ENCODE data around the gene HTR4.

HTR4 gene

GRCh38 chr5:148660346-148660660 lies 6.0 kb upstream of the HTR4 start:
- TF ChIP-seq SUZ12 (IDR thresholded peaks at IDR 0.05; ENCODE audit: extremely low read depth, insufficient read depth, insufficient read length) (no peak), YY1 (IDR thresholded peaks at IDR 0.05; ENCODE audit: insufficient read depth, insufficient read length) (no peak), ZNF274 (IDR thresholded peaks at IDR 0.05; ENCODE audit: low read depth, low read length) (no peak)
- H3K36me3 ChIP-seq (ENCODE audit: insufficient read depth, insufficient read length, low read length): no peaks in the 10 kb centered on the region
- DNase-seq (ENCODE audit: low read depth, low spot score): no peak

GRCh38 chr5:148659641-148660345 lies 5.5 kb upstream of the HTR4 start:
- peaks cover 21% of the 10 kb centered on the region for H3K27me3 ChIP-seq (ENCODE audit: insufficient read depth, insufficient read length)

More at GRCh38 chr5:148660346-148660660, 6.0 kb upstream of the HTR4 start:
- Histone ChIP-seq H3K27me3 (ENCODE audit: insufficient read depth, insufficient read length) (peaks cover 16% of the 10 kb centered on the region), H3K9ac (ENCODE audit: insufficient read length, low read depth) (no peak overlapping the region), H3K4me3 (ENCODE audit: insufficient read length, low read depth) (no peak overlapping the region), H3K4me1 (ENCODE audit: insufficient read depth, insufficient read length) (no peaks in the 10 kb centered on the region), H3K9me3 (ENCODE audit: insufficient read depth, low read length) (no peaks in the 10 kb centered on the region)

GRCh38 chr5:148653291-148653835 lies 964 bp downstream of the HTR4 start:
- TF ChIP-seq YY1 (IDR thresholded peaks at IDR 0.05; ENCODE audit: insufficient read depth, insufficient read length) (no peak), ZNF274 (IDR thresholded peaks at IDR 0.05; ENCODE audit: low read depth, low read length) (no peak), SUZ12 (IDR thresholded peaks at IDR 0.05; ENCODE audit: extremely low read depth, insufficient read depth, insufficient read length) (peak; percentile 12)
- Histone ChIP-seq H3K9me3 (ENCODE audit: insufficient read depth, low read length) (no peaks in the 10 kb centered on the region), H3K9ac (ENCODE audit: insufficient read length, low read depth) (no peak overlapping the region), H3K4me3 (ENCODE audit: insufficient read length, low read depth) (no peak overlapping the region), H3K36me3 (ENCODE audit: insufficient read depth, insufficient read length, low read length) (no peaks in the 10 kb centered on the region), H3K27me3 (ENCODE audit: insufficient read depth, insufficient read length) (peaks cover 52% of the 10 kb centered on the region), H3K4me1 (ENCODE audit: insufficient read depth, insufficient read length) (no peaks in the 10 kb centered on the region)
- no peak for DNase-seq (ENCODE audit: low read depth, low spot score)

More at GRCh38 chr5:148659641-148660345, 5.5 kb upstream of the HTR4 start:
- no peak for TF ChIP-seq SUZ12 (IDR thresholded peaks at IDR 0.05; ENCODE audit: extremely low read depth, insufficient read depth, insufficient read length)
- no peak for TF ChIP-seq YY1 (IDR thresholded peaks at IDR 0.05; ENCODE audit: insufficient read depth, insufficient read length)
- no peak for TF ChIP-seq ZNF274 (IDR thresholded peaks at IDR 0.05; ENCODE audit: low read depth, low read length)
- Histone ChIP-seq H3K4me1 (ENCODE audit: insufficient read depth, insufficient read length) (no peaks in the 10 kb centered on the region), H3K9me3 (ENCODE audit: insufficient read depth, low read length) (no peaks in the 10 kb centered on the region), H3K9ac (ENCODE audit: insufficient read length, low read depth) (no peak overlapping the region), H3K36me3 (ENCODE audit: insufficient read depth, insufficient read length, low read length) (no peaks in the 10 kb centered on the region), H3K4me3 (ENCODE audit: insufficient read length, low read depth) (no peak overlapping the region)
- DNase-seq (ENCODE audit: low read depth, low spot score): no peak

DNA sequence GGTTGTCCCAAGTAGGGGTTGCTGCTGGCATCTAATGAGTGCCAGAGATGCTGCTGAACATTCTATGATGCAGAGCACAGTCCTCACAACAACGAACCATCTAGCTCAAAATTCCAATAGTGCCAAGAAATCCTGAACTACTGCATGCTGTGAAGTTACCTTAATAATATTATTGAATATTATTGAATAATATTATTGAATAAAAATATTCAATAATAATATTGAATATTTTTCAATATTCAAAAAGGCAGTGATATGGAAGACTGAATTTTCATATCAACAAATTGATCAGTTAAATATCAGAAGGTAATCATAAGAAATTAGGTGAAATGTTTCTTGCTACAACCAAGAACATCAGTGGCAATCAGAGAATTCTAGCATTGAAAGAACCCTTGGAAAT lies 2.8 kb downstream of the HTR4 start:
- no peak for TF ChIP-seq ZNF274 (IDR thresholded peaks at IDR 0.05; ENCODE audit: low read depth, low read length)
- TF ChIP-seq YY1 (IDR thresholded peaks at IDR 0.05; ENCODE audit: insufficient read depth, insufficient read length): no peak
- TF ChIP-seq SUZ12 (IDR thresholded peaks at IDR 0.05; ENCODE audit: extremely low read depth, insufficient read depth, insufficient read length): no peak
- H3K4me3 ChIP-seq (ENCODE audit: insufficient read length, low read depth): no peak overlapping the region
- no peak for DNase-seq (ENCODE audit: low read depth, low spot score)
- H3K9me3 ChIP-seq (ENCODE audit: insufficient read depth, low read length): no peaks in the 10 kb centered on the region
- H3K36me3 ChIP-seq (ENCODE audit: insufficient read depth, insufficient read length, low read length): no peaks in the 10 kb centered on the region
- H3K4me1 ChIP-seq (ENCODE audit: insufficient read depth, insufficient read length): no peaks in the 10 kb centered on the region
- peaks cover 47% of the 10 kb centered on the region for H3K27me3 ChIP-seq (ENCODE audit: insufficient read depth, insufficient read length)
- no peak overlapping the region for H3K9ac ChIP-seq (ENCODE audit: insufficient read length, low read depth)

- Histone ChIP-seq H3K36me3 (ENCODE audit: insufficient read depth, insufficient read length, low read length) (no peaks in the 10 kb centered on the region), H3K27me3 (ENCODE audit: insufficient read depth, insufficient read length) (no peaks in the 10 kb centered on the region), H3K9me3 (ENCODE audit: insufficient read depth, low read length) (no peaks in the 10 kb centered on the region), H3K9ac (ENCODE audit: insufficient read length, low read depth) (no peak overlapping the region), H3K4me1 (ENCODE audit: insufficient read depth, insufficient read length) (no peaks in the 10 kb centered on the region), H3K4me3 (ENCODE audit: insufficient read length, low read depth) (no peak overlapping the region)
- DNase-seq (ENCODE audit: low read depth, low spot score): no peak
- no peak for TF ChIP-seq YY1 (IDR thresholded peaks at IDR 0.05; ENCODE audit: insufficient read depth, insufficient read length)
- no peak for TF ChIP-seq SUZ12 (IDR thresholded peaks at IDR 0.05; ENCODE audit: extremely low read depth, insufficient read depth, insufficient read length)
- no peak for TF ChIP-seq ZNF274 (IDR thresholded peaks at IDR 0.05; ENCODE audit: low read depth, low read length)
Measured at GRCh38 chr5:148645527-148645926, 8.8 kb downstream of the HTR4 start.

DNA sequence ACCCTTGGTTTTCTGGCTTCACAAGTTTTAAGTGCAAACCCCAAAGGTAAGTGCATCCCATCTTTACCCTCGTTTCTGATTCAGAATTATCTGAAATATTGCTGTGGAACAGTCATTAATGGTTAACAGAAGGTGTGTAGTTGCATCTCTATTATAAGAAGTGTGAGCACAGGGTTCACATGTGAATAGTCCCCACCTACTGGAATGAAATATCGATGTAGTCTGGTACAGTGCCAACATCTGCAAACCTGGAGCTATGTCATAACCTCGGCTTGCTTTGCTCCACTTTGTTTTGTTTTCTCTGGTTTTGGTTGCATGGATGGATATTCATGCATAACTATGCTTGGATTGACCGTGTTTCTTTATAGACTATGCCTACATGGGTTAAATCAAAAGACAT lies 12.6 kb downstream of the HTR4 start:
- no peak overlapping the region for H3K4me3 ChIP-seq (ENCODE audit: insufficient read length, low read depth)
- no peaks in the 10 kb centered on the region for H3K4me1 ChIP-seq (ENCODE audit: insufficient read depth, insufficient read length)
- H3K36me3 ChIP-seq (ENCODE audit: insufficient read depth, insufficient read length, low read length): no peaks in the 10 kb centered on the region
- TF ChIP-seq SUZ12 (IDR thresholded peaks at IDR 0.05; ENCODE audit: extremely low read depth, insufficient read depth, insufficient read length): no peak
- no peaks in the 10 kb centered on the region for H3K9me3 ChIP-seq (ENCODE audit: insufficient read depth, low read length)
- no peak for DNase-seq (ENCODE audit: low read depth, low spot score)
- no peaks in the 10 kb centered on the region for H3K27me3 ChIP-seq (ENCODE audit: insufficient read depth, insufficient read length)
- no peak overlapping the region for H3K9ac ChIP-seq (ENCODE audit: insufficient read length, low read depth)

- H3K36me3 ChIP-seq (ENCODE audit: insufficient read depth, insufficient read length, low read length): no peaks in the 10 kb centered on the region
- DNase-seq (ENCODE audit: low read depth, low spot score): no peak
- TF ChIP-seq YY1 (IDR thresholded peaks at IDR 0.05; ENCODE audit: insufficient read depth, insufficient read length): no peak
- no peak for TF ChIP-seq SUZ12 (IDR thresholded peaks at IDR 0.05; ENCODE audit: extremely low read depth, insufficient read depth, insufficient read length)
- no peak for TF ChIP-seq ZNF274 (IDR thresholded peaks at IDR 0.05; ENCODE audit: low read depth, low read length)
- H3K4me1 ChIP-seq (ENCODE audit: insufficient read depth, insufficient read length): no peaks in the 10 kb centered on the region
- no peak overlapping the region for H3K4me3 ChIP-seq (ENCODE audit: insufficient read length, low read depth)
- no peaks in the 10 kb centered on the region for H3K9me3 ChIP-seq (ENCODE audit: insufficient read depth, low read length)
- H3K27me3 ChIP-seq (ENCODE audit: insufficient read depth, insufficient read length): no peaks in the 10 kb centered on the region
- no peak overlapping the region for H3K9ac ChIP-seq (ENCODE audit: insufficient read length, low read depth)
Measured at GRCh38 chr5:148640471-148640870, 13.9 kb downstream of the HTR4 start.
